OCI-LY3 (cell line): ENCODE results near the gene CAPZA2.
"Not testable (repeated sequence)": the region's sequence is repeated elsewhere in the genome, so short reads cannot be mapped to it uniquely, and the experiment has no call there.

Experiments used
- H2AFZ ChIP-seq: fragments of 200-600, 300-600 bp; shearing (Covaris generic); 2 replicates; pipeline ENCODE4 v1.6.0; 2014; ENCODE audit warnings: antibody characterized with exemption, low read depth, low read length
- H3K27ac ChIP-seq: fragments of 200-600, 300-600 bp; sonication (generic); 2 replicates; pipeline ENCODE4 v1.5.1; 2014; ENCODE audit warnings: mild to moderate bottlenecking, low read length, moderate library complexity, mixed read lengths
- H3K27me3 ChIP-seq: fragments of 200-600, 300-600 bp; sonication (generic); 2 replicates; pipeline ENCODE4 v1.6.1; 2014; ENCODE audit warnings: low read depth, low read length, mixed read lengths
- H3K36me3 ChIP-seq: fragments of 200-600, 300-600 bp; sonication (generic); replicated peaks from 2 replicates; pipeline ENCODE3; 2014; ENCODE audit warnings: low read depth, low read length, mixed read lengths
- H3K4me1 ChIP-seq: fragments of 300-600, 200-600 bp; sonication (generic); 2 replicates; pipeline ENCODE4 v1.6.1; 2014; ENCODE audit warnings: low read length, mixed read lengths
- H3K4me2 ChIP-seq: fragments of 200-600, 300-600 bp; sonication (generic); 2 replicates; pipeline ENCODE4 v1.6.1; 2014; ENCODE audit warnings: low read length, mixed read lengths
- H3K4me3 ChIP-seq: fragments of 300-600, 200-600 bp; sonication (generic); 2 replicates; pipeline ENCODE4 v1.5.1; 2014; ENCODE audit warnings: antibody characterized with exemption, mild to moderate bottlenecking, low read length, moderate library complexity
- H3K79me2 ChIP-seq: fragments of 300-600, 200-600 bp; shearing (Covaris generic); 2 replicates; pipeline ENCODE4 v1.6.1; 2014; ENCODE audit warnings: mild to moderate bottlenecking, low read length, mixed read lengths
- H3K9ac ChIP-seq: fragments of 300-600, 200-600 bp; shearing (Covaris generic); 2 replicates; pipeline ENCODE4 v1.6.0; 2014; ENCODE audit warnings: mild to moderate bottlenecking, low read length, moderate library complexity
- H3K9me3 ChIP-seq: fragments of 200-600, 300-600 bp; shearing (Covaris generic); 2 replicates; pipeline ENCODE4 v1.6.1; 2014; ENCODE audit warnings: low read length, mixed read lengths; ENCODE audit not compliant: insufficient read depth
- H4K20me1 ChIP-seq: fragments of 200-600, 300-600 bp; sonication (generic); 2 replicates; pipeline ENCODE4 v1.6.1; 2016; ENCODE audit warnings: low read length, mixed read lengths; ENCODE audit not compliant: insufficient read depth
- CTCF ChIP-seq: fragments of 200-600, 300-600 bp; sonication (generic); IDR thresholded peaks from 2 replicates; pipeline ENCODE4 v1.5.1; 2014; ENCODE audit warnings: antibody characterized with exemption, low read length, low read depth
- EZH2phosphoT487 ChIP-seq: fragments of 200-600 bp; shearing (Covaris generic); IDR thresholded peaks from 2 replicates; pipeline ENCODE4 v1.6.1; 2018; ENCODE audit warnings: antibody characterized with exemption, mixed run types, low read depth

Gene CAPZA2

GRCh38 chr7:116955801-116956476, 93.6 kb downstream of the CAPZA2 start:
- Histone ChIP-seq H2AFZ (no peak overlapping the region), H3K27ac (peak overlapping the region; percentile 98), H3K4me2 (peak overlapping the region; percentile 90), H3K36me3 (peaks cover 20% of the 10 kb centered on the region), H3K4me1 (peaks cover 46% of the 10 kb centered on the region), H3K79me2 (peaks cover 70% of the 10 kb centered on the region), H3K9ac (peak overlapping the region; percentile 93), H3K9me3 (no peaks in the 10 kb centered on the region), H4K20me1 (peaks cover 9% of the 10 kb centered on the region; the same call in 1 of the 2 replicates), H3K27me3 (no peaks in the 10 kb centered on the region), H3K4me3 (peak overlapping the region; percentile 84)
- TF ChIP-seq CTCF (no peak), EZH2phosphoT487 (no peak)

GRCh38 chr7:116956477-116956804, 94.1 kb downstream of the CAPZA2 start:
- TF ChIP-seq EZH2phosphoT487 (no peak), CTCF (no peak)
- Histone ChIP-seq H3K4me1 (peaks cover 46% of the 10 kb centered on the region), H4K20me1 (peaks cover 9% of the 10 kb centered on the region; the same call in 1 of the 2 replicates), H3K9ac (peak overlapping the region; percentile 78), H2AFZ (no peak overlapping the region), H3K36me3 (peaks cover 20% of the 10 kb centered on the region), H3K4me3 (peak overlapping the region; percentile 84), H3K27ac (peak overlapping the region; percentile 98), H3K4me2 (peak overlapping the region; percentile 90), H3K27me3 (no peaks in the 10 kb centered on the region), H3K9me3 (no peaks in the 10 kb centered on the region), H3K79me2 (peaks cover 75% of the 10 kb centered on the region)

- Histone ChIP-seq H3K36me3 (peaks cover 20% of the 10 kb centered on the region), H3K4me3 (peak overlapping the region; percentile 6; the same call in 1 of the 2 replicates), H3K4me1 (peaks cover 41% of the 10 kb centered on the region), H4K20me1 (peaks cover 16% of the 10 kb centered on the region), H3K27ac (no peak overlapping the region), H2AFZ (no peak overlapping the region), H3K79me2 (peaks cover 90% of the 10 kb centered on the region), H3K4me2 (peak overlapping the region; percentile 90), H3K9me3 (no peaks in the 10 kb centered on the region), H3K9ac (peak overlapping the region; percentile 0; the same call in 1 of the 2 replicates), H3K27me3 (no peaks in the 10 kb centered on the region)
- TF ChIP-seq EZH2phosphoT487 (no peak), CTCF (no peak)
Observed at GRCh38 chr7:116957874-116958273, 95.5 kb downstream of the CAPZA2 start.

GRCh38 chr7:116961966-116962673, 99.7 kb downstream of the CAPZA2 start:
- H3K9me3 ChIP-seq, H3K9ac ChIP-seq, H3K4me2 ChIP-seq, H3K27me3 ChIP-seq, H3K27ac ChIP-seq, H2AFZ ChIP-seq, H3K4me3 ChIP-seq: not testable (repeated sequence)
- peaks cover 95% of the 10 kb centered on the region for H3K79me2 ChIP-seq
- H3K4me1 ChIP-seq = peaks cover 31% of the 10 kb centered on the region
- H4K20me1 ChIP-seq = peaks cover 38% of the 10 kb centered on the region
- peaks cover 16% of the 10 kb centered on the region for H3K36me3 ChIP-seq
